DND-41 (cell line): ENCODE data around the gene KCTD19.

Experiments used
- ATAC-seq: fragments of 200-7000 bp; cut with Tn5 transposase; 3 replicates; pipeline ENCODE4 v1.9.1; 2021; ENCODE audit warnings: low read depth; ENCODE audit not compliant: insufficient read depth
- DNase-seq: peaks from one replicate; pipeline ENCODE4 v3.0.0-alpha.2; 2020
- H2AFZ ChIP-seq: 2 replicates; pipeline ENCODE4 v1.6.0; 2012; ENCODE audit warnings: low read depth, low read length
- H3K27ac ChIP-seq: 2 replicates; pipeline ENCODE4 v1.5.1; 2012; ENCODE audit warnings: low read length, inconsistent platforms
- H3K27me3 ChIP-seq: fragments of 200-600 bp; sonication (generic); 2 replicates; pipeline ENCODE4 v1.6.0; 2012; ENCODE audit warnings: low read length, mild to moderate bottlenecking, inconsistent platforms; ENCODE audit not compliant: insufficient read depth, poor library complexity
- H3K36me3 ChIP-seq: 2 replicates; pipeline ENCODE4 v1.5.1; 2012; ENCODE audit warnings: low read length, inconsistent platforms; ENCODE audit not compliant: insufficient read depth
- H3K4me1 ChIP-seq: 2 replicates; pipeline ENCODE4 v1.5.1; 2012; ENCODE audit warnings: mild to moderate bottlenecking, low read length; ENCODE audit not compliant: insufficient read depth
- H3K4me2 ChIP-seq: 2 replicates; pipeline ENCODE4 v1.6.0; 2012; ENCODE audit warnings: mild to moderate bottlenecking, moderate library complexity, low read length, inconsistent platforms; ENCODE audit not compliant: insufficient read depth
- H3K4me3 ChIP-seq, 2 experiments: fragments of 200-600 bp in 1 of 2; shearing (Covaris generic) in 1 of 2; 2 replicates each; pipeline ENCODE4 v1.5.1; 2012 to 2016; ENCODE audit warnings: inconsistent platforms in 2 of 2, low read length in 2 of 2, mild to moderate bottlenecking in 2 of 2, low read depth in 1 of 2, moderate library complexity in 1 of 2
- H3K79me2 ChIP-seq: 2 replicates; pipeline ENCODE4 v1.6.0; 2012; ENCODE audit warnings: low read length, inconsistent platforms; ENCODE audit not compliant: insufficient read depth
- H3K9ac ChIP-seq: 2 replicates; pipeline ENCODE4 v1.6.0; 2012; ENCODE audit warnings: low read depth, mild to moderate bottlenecking, inconsistent platforms, low read length, moderate library complexity
- H3K9me3 ChIP-seq: 2 replicates; pipeline ENCODE4 v1.5.1; 2012; ENCODE audit warnings: low read length, moderate library complexity, mild to moderate bottlenecking, inconsistent platforms; ENCODE audit not compliant: insufficient read depth, severe bottlenecking
- H4K20me1 ChIP-seq: 2 replicates; pipeline ENCODE4 v1.6.0; 2012; ENCODE audit warnings: low read length; ENCODE audit not compliant: insufficient read depth
- CTCF ChIP-seq: IDR thresholded peaks from 2 replicates; pipeline ENCODE4 v1.5.1; 2012; ENCODE audit warnings: borderline replicate concordance, low read length, moderate library complexity, mild to moderate bottlenecking; ENCODE audit not compliant: poor library complexity, severe bottlenecking; ENCODE audit errors: extremely low read depth
- EZH2 ChIP-seq: IDR thresholded peaks from 3 replicates; pipeline ENCODE4 v1.6.1; 2012; ENCODE audit warnings: borderline replicate concordance, low read depth, mild to moderate bottlenecking, moderate library complexity, low read length, inconsistent platforms; ENCODE audit not compliant: severe bottlenecking

KCTD19 gene

GRCh38 chr16:67279296-67280089, 47.0 kb downstream of the KCTD19 start, which contains the start of gene PLEKHG4:
Gene PLEKHG4 (plus strand): TSS chr16:67279532. CDS start chr16:67280045, 513 bp downstream.
- no peak within 1 kb of the TSS for H2AFZ ChIP-seq
- H3K9me3 ChIP-seq, result no peaks in the 10 kb centered on the region
- DNase-seq (no peak), ATAC-seq (no peak)
- no peak within 1 kb of the TSS for H3K9ac ChIP-seq
- no peaks in the 10 kb centered on the region for H4K20me1 ChIP-seq
- no peak for TF ChIP-seq EZH2
- peak; percentile 26 for TF ChIP-seq CTCF
- H3K27me3 ChIP-seq, result no peaks in the 10 kb centered on the region
- no peaks in the 10 kb centered on the region for H3K79me2 ChIP-seq
- H3K36me3 ChIP-seq, result no peaks in the 10 kb centered on the region
- H3K4me3 ChIP-seq, result no peak within 1 kb of the TSS
- H3K4me1 ChIP-seq, result no peaks in the 10 kb centered on the region
- no peak within 1 kb of the TSS for H3K4me2 ChIP-seq
- H3K27ac ChIP-seq, result no peak within 1 kb of the TSS

GRCh38 chr16:67278773-67279295, 47.7 kb downstream of the KCTD19 start:
- no peaks in the 10 kb centered on the region for H3K27me3 ChIP-seq
- H3K4me1 ChIP-seq, result no peaks in the 10 kb centered on the region
- no peaks in the 10 kb centered on the region for H3K36me3 ChIP-seq
- no peak overlapping the region for H3K4me3 ChIP-seq
- H2AFZ ChIP-seq, result no peak overlapping the region
- no peaks in the 10 kb centered on the region for H3K9me3 ChIP-seq
- no peaks in the 10 kb centered on the region for H3K79me2 ChIP-seq
- no peaks in the 10 kb centered on the region for H4K20me1 ChIP-seq
- ATAC-seq (no peak), DNase-seq (no peak)
- no peak overlapping the region for H3K27ac ChIP-seq
- H3K9ac ChIP-seq, result no peak overlapping the region
- H3K4me2 ChIP-seq, result no peak overlapping the region
- no peak for TF ChIP-seq EZH2
- TF ChIP-seq CTCF, result no peak

GRCh38 chr16:67277999-67278772, 48.4 kb downstream of the KCTD19 start:
- ATAC-seq (no peak), DNase-seq (no peak)
- no peak overlapping the region for H2AFZ ChIP-seq
- no peak overlapping the region for H3K4me3 ChIP-seq
- no peaks in the 10 kb centered on the region for H3K4me1 ChIP-seq
- H3K36me3 ChIP-seq, result no peaks in the 10 kb centered on the region
- H3K9me3 ChIP-seq, result no peaks in the 10 kb centered on the region
- H3K79me2 ChIP-seq, result no peaks in the 10 kb centered on the region
- H3K27ac ChIP-seq, result no peak overlapping the region
- no peak overlapping the region for H3K9ac ChIP-seq
- no peak overlapping the region for H3K4me2 ChIP-seq
- TF ChIP-seq EZH2 (no peak), CTCF (no peak)
- no peaks in the 10 kb centered on the region for H3K27me3 ChIP-seq
- H4K20me1 ChIP-seq, result no peaks in the 10 kb centered on the region
